ENCODE results near the gene NOL3. TPM values are rescaled to one million over a fixed set of nuclear protein-coding genes. Genes with fewer than 3 reads are reported as not detected.

Gene NOL3
- total RNA-seq, 4 donors from 2014 or later = 64.3 to 116 (median 90.5) TPM

DNA sequence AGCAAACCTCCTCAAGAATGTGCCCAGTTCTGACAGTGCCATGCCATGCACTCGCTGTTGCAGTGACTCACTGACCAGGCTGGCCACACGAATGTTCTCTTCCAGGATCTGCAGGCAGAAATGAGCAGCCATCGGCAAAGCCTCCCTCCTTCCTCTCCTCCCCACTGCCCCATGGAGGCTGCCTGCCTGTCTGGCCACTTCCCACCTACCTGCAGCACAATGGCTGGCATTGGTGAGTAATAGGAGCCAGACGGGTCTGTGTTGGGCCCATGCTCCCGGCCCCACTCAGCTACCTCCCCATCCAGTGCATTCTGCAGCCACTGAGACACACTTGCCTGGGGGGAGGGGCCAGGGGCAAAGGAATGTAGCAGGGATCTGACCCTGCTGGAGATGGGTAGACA lies 16.2 kb downstream of the NOL3 start:
- peaks cover 33% of the 10 kb centered on the region for H3K4me1 ChIP-seq
- H3K4me3 ChIP-seq = no peak overlapping the region
- H3K36me3 ChIP-seq = no peaks in the 10 kb centered on the region
- no peak for DNase-seq (ENCODE audit: low spot score in 2 of 2)
- H3K27me3 ChIP-seq = no peaks in the 10 kb centered on the region
- 80% methylated on average over 5 of the region's 5 CpGs for WGBS
- no peak overlapping the region for H3K27ac ChIP-seq
- H3K9me3 ChIP-seq = no peaks in the 10 kb centered on the region
- TF ChIP-seq, protein P1, sequence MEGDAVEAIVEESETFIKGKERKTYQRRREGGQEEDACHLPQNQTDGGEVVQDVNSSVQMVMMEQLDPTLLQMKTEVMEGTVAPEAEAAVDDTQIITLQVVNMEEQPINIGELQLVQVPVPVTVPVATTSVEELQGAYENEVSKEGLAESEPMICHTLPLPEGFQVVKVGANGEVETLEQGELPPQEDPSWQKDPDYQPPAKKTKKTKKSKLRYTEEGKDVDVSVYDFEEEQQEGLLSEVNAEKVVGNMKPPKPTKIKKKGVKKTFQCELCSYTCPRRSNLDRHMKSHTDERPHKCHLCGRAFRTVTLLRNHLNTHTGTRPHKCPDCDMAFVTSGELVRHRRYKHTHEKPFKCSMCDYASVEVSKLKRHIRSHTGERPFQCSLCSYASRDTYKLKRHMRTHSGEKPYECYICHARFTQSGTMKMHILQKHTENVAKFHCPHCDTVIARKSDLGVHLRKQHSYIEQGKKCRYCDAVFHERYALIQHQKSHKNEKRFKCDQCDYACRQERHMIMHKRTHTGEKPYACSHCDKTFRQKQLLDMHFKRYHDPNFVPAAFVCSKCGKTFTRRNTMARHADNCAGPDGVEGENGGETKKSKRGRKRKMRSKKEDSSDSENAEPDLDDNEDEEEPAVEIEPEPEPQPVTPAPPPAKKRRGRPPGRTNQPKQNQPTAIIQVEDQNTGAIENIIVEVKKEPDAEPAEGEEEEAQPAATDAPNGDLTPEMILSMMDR (IDR thresholded peaks at IDR 0.05) = no peak
- no peak for TF ChIP-seq POLR2AphosphoS5 (IDR thresholded peaks at IDR 0.05)
- no peak for TF ChIP-seq POLR2A (IDR thresholded peaks at IDR 0.05)
- TF ChIP-seq EP300 (IDR thresholded peaks at IDR 0.05) = no peak

DNA sequence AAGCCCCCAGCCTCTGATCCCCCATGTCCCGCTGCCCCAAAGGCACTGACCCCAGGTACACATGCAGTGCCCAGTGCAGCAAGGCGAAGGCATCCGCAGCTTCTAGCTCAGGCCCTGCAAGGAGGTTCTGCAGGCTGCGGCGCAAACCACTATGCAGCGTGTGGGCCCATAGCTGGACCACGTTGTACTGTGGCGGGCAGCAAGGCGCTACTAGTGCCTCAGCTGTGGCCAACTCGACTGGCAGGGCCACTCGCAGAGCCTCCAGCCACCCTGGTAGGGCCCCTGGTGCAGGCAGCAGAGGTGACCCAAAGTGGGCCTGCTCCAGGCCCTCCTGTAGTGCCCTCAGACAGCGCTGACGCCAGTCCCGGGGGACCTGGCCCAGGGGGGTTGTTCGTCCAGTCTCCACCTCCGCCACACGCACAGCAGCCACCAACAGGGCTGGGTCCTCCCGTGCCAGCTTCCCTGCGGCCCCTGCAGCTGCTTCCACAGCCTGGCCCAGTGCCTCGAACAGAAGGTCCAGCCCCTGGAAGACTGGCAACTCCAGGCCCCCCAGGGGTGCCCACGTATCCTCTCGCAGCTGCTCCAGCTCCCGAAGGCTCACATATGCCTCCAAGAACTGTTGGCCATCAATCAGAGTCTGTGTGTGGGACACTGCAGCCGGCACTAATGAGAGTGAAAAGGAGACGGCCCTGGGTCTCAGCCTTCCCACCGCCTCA lies 17.0 kb downstream of the NOL3 start:
- H3K4me3 ChIP-seq = no peak overlapping the region
- H3K27me3 ChIP-seq = no peaks in the 10 kb centered on the region
- no peak for DNase-seq (ENCODE audit: low spot score in 2 of 2)
- WGBS = 88% methylated on average over 7 of the region's 26 CpGs
- no peaks in the 10 kb centered on the region for H3K36me3 ChIP-seq
- no peaks in the 10 kb centered on the region for H3K9me3 ChIP-seq
- no peak overlapping the region for H3K27ac ChIP-seq
- TF ChIP-seq, protein P1 (IDR thresholded peaks at IDR 0.05) = no peak
- peaks cover 36% of the 10 kb centered on the region for H3K4me1 ChIP-seq

DNA sequence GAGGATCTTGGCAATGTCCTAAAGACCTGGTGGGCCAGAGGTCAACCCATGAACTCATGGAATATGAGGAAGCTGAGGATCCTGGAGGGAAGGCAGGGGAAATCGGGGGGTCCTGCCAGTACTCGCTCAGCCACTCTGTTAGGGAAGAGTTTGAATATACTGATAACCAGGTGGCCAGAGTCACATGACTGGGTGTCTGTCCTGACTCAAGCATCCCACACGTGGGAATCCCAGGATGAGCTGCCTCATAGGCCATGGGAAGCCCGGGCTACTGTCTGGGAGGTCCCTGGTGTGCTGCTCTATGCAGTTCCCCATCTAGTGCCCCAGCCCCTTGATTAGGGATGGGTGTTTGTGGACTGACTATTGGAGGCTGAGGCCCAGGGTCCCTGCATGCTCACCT lies 18.0 kb downstream of the NOL3 start:
- H3K9me3 ChIP-seq = no peaks in the 10 kb centered on the region
- H3K27ac ChIP-seq = no peak overlapping the region
- peaks cover 36% of the 10 kb centered on the region for H3K4me1 ChIP-seq
- no peaks in the 10 kb centered on the region for H3K36me3 ChIP-seq
- no peaks in the 10 kb centered on the region for H3K27me3 ChIP-seq
- H3K4me3 ChIP-seq = no peak overlapping the region
- no peak for DNase-seq (ENCODE audit: low spot score in 2 of 2)
- TF ChIP-seq, protein P1 (IDR thresholded peaks at IDR 0.05) = no peak
- TF ChIP-seq EP300 (IDR thresholded peaks at IDR 0.05) (no peak), POLR2AphosphoS5 (IDR thresholded peaks at IDR 0.05) (no peak), POLR2A (IDR thresholded peaks at IDR 0.05) (no peak)
- 77% methylated on average over 4 of the region's 4 CpGs for WGBS

DNA sequence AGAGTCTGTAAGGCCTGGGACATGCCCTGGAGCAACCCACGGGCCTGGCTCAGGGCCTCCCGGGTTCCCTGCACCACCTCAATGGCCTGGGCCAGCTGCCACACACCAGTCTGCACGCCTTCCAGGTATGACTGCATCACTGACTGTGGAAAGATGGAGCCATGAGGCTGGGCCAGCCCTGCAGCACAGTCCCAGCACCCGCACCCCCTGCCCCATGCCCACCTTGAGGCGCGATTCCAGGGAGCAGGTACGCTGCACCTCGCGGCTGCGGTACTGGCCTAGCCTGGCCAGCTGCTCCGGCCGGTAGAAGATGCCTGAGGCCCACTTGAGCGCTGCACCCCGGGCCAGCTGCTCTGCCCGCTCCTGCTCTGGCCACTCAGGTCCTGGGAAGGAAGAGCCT lies 18.5 kb downstream of the NOL3 start:
- Histone ChIP-seq H3K27me3 (no peaks in the 10 kb centered on the region), H3K36me3 (peaks cover under 1% of the 10 kb centered on the region), H3K4me1 (peaks cover 40% of the 10 kb centered on the region), H3K9me3 (no peaks in the 10 kb centered on the region), H3K4me3 (no peak overlapping the region), H3K27ac (no peak overlapping the region)
- no peak for DNase-seq (ENCODE audit: low spot score in 2 of 2)
- WGBS = 91% methylated on average over 13 of the region's 15 CpGs
- TF ChIP-seq POLR2AphosphoS5 (IDR thresholded peaks at IDR 0.05) (no peak), POLR2A (IDR thresholded peaks at IDR 0.05) (no peak), EP300 (IDR thresholded peaks at IDR 0.05) (no peak)
- TF ChIP-seq, protein P1 (IDR thresholded peaks at IDR 0.05) = no peak

DNA sequence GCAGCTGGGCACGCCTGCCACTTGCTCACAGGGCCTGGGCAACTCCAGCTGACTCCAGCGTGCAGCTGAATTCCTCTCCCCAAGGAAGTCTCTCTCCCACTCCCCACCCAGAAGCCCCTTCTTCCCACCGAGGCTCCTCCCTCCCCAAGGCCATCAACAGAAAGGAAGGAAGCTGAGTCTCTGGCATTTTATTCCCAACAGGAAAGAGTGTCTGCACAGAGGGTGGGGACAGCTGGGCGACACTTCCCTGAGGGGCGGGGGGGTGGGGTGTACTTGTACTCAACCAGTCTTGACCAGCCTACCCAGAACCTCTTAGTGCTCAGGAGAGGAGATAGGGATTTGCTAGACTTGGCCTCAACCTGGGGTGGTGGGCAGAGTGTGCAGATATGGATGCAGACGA lies 19.7 kb downstream of the NOL3 start, which contains the start of gene EXOC3L1:
EXOC3L1 (minus strand) TSS at position 96 of the 400 bp plus-strand sequence. CDS start 460 bp downstream, outside the sequence.
- Histone ChIP-seq H3K27ac (no peak within 1 kb of the TSS), H3K36me3 (peaks cover 13% of the 10 kb centered on the region), H3K27me3 (no peaks in the 10 kb centered on the region), H3K4me3 (no peak within 1 kb of the TSS), H3K4me1 (peaks cover 37% of the 10 kb centered on the region), H3K9me3 (no peaks in the 10 kb centered on the region)
- DNase-seq (ENCODE audit: low spot score in 2 of 2) = no peak
- WGBS = 44% methylated on average over 5 of the region's 6 CpGs
- TF ChIP-seq POLR2A (IDR thresholded peaks at IDR 0.05) = no peak
- TF ChIP-seq, protein P1 (IDR thresholded peaks at IDR 0.05) = no peak
- no peak for TF ChIP-seq POLR2AphosphoS5 (IDR thresholded peaks at IDR 0.05)
- TF ChIP-seq EP300 (IDR thresholded peaks at IDR 0.05) = no peak

Data from suprapubic skin (tissue), 4 donors.